Brain microvascular endothelial cell (primary cell): ENCODE data around the gene ASCC1.

Experiments
- DNase-seq: peaks from one replicate; pipeline ENCODE4 v3.0.0-alpha.2; 2020
- H3K27ac ChIP-seq: fragments of 250-450 bp; sonication (Bioruptor Pico); 2 replicates; pipeline ENCODE4 v1.5.1; 2020; ENCODE audit warnings: mild to moderate bottlenecking, moderate library complexity
- H3K27me3 ChIP-seq: fragments of 250-450 bp; sonication (Bioruptor Pico); replicated peaks from 2 replicates; pipeline ENCODE4 v1.5.1; 2020; ENCODE audit warnings: mild to moderate bottlenecking
- H3K36me3 ChIP-seq: fragments of 250-450 bp; sonication (Bioruptor Pico); replicated peaks from 2 replicates; pipeline ENCODE4 v1.5.1; 2020; ENCODE audit warnings: mild to moderate bottlenecking
- H3K4me3 ChIP-seq: 2 replicates; pipeline ENCODE4 v1.5.1; 2011; ENCODE audit warnings: low read depth, mild to moderate bottlenecking, control low read depth, low read length, moderate library complexity
- in situ Hi-C: cut with HindIII; loops from 2 replicates; pipeline ENCODE4 v1.10.0; 2017; ENCODE audit warnings: low sequenced_read_pairs, low pct_ligation_motif_present
- TF ChIP-seq, protein P1 (sequence below): IDR thresholded peaks from 2 replicates; pipeline ENCODE4 v1.5.1; 2011; ENCODE audit warnings: low read depth, mild to moderate bottlenecking, moderate library complexity, low read length, control low read depth, inconsistent platforms; ENCODE audit errors: missing control alignments

The ASCC1 gene

DNA sequence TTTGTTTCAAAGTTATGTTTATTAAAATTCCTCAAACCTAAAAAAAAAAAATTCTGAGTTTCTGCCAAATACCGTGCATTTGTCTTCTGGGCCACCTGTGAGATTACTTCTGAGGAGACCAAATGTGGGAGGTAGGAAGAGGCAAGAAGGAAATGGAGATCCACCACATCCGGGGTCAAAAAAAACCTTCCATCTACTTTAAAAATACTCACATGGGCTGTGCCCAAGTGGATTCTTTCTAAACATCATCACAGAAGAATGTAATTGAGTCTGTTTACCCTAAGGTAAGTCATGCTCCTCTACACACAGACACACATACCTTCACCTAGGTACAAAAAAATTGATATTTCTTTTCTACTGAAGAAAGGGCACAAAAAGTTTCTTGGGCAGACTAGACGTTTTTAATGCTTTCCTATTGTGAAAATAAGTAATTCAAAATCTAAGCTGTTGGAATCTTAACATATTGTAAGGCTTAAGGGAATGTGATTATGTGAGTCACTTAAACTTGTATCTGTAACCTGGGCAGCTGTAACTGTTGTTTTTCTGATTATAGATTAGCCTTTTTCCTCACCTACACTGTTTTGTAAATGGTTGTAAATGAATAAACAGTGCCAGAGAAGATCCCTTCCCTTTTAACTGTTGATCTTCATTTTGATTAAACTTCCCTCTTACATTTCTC lies 108.6 kb downstream of the ASCC1 start:
- Histone ChIP-seq H3K27me3 (no peaks in the 10 kb centered on the region), H3K27ac (no peak overlapping the region), H3K36me3 (no peaks in the 10 kb centered on the region), H3K4me3 (no peak overlapping the region)
- TF ChIP-seq, protein P1, sequence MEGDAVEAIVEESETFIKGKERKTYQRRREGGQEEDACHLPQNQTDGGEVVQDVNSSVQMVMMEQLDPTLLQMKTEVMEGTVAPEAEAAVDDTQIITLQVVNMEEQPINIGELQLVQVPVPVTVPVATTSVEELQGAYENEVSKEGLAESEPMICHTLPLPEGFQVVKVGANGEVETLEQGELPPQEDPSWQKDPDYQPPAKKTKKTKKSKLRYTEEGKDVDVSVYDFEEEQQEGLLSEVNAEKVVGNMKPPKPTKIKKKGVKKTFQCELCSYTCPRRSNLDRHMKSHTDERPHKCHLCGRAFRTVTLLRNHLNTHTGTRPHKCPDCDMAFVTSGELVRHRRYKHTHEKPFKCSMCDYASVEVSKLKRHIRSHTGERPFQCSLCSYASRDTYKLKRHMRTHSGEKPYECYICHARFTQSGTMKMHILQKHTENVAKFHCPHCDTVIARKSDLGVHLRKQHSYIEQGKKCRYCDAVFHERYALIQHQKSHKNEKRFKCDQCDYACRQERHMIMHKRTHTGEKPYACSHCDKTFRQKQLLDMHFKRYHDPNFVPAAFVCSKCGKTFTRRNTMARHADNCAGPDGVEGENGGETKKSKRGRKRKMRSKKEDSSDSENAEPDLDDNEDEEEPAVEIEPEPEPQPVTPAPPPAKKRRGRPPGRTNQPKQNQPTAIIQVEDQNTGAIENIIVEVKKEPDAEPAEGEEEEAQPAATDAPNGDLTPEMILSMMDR: no peak
- in situ Hi-C loops: no loop called here
- DNase-seq: no peak

DNA sequence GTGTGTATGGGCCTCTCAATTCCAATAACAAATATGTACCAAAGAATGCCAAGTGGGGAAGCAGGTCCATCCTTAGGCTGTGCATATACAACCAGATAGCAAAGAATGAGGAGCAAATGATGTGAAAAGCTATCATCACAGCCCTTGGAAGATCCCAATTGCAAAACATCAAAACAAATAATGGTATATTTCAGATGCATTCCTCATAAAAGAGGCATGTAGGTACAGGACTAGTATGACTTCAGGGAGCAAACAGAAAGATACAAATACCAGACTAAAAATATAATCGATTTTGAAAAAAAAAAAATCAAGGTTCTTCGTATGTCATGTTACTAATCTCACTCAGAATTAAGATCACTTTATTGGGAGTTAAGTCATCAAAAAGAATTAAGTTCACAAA lies 109.2 kb downstream of the ASCC1 start:
- Histone ChIP-seq H3K27ac (no peak overlapping the region), H3K27me3 (no peaks in the 10 kb centered on the region), H3K4me3 (no peak overlapping the region), H3K36me3 (peaks cover 3% of the 10 kb centered on the region)
- in situ Hi-C loops: no loop called here
- TF ChIP-seq, protein P1: no peak
- DNase-seq: no peak

DNA sequence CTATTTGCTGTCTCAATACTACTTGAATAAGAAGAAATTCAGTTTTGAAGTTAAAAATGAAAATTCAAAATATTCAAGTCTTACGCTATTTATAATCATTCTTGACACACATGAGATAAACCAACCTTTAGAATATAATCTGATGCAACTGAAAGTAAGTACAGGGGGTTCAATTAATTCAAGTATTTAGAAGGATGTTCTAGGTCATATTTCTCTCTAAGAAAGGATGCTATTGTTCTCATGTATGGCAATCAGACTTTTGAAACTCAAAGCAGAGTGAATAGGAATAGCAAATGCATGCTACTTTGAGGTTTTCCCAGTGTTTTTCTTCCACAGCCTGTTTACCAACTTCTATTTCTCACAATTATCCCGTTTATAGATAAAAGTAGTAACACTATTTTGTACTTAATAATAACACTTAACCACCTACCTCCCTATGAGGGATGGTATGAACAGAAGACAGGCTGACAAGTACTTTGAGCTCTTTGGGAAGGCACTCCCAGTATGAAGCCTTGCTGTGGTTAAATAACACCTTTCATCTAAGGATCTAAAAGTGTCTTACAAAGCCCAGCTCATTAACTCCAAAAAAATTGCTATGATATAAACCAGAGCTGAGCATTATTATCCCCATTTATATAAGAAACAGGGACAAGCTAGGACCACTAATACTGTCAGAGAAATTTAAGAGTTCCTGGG lies 109.8 kb downstream of the ASCC1 start:
- H3K27ac ChIP-seq: no peak overlapping the region
- TF ChIP-seq, protein P1: no peak
- in situ Hi-C loops: no loop called here
- DNase-seq: no peak
- H3K27me3 ChIP-seq: no peaks in the 10 kb centered on the region
- no peak overlapping the region for H3K4me3 ChIP-seq
- H3K36me3 ChIP-seq: peaks cover 3% of the 10 kb centered on the region

DNA sequence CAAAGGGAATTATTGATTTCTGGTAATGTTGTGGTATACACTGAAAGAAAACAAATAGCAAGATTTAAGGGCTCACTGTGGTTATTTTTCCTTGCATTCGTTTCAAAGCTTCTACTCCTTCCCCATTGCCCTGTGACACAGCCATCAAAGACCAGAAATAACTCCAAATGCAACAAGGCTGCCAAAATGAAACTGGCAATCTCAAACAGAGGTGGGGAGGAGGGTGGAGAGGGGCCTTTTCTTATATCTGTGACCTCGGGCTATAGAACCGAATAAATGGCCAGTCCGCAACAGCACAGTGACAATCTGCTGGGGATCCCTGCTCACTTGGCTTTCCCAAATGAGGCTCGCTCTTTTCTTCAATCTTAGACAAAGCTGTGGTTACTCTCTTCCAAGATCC lies 110.4 kb downstream of the ASCC1 start:
- H3K27ac ChIP-seq: no peak overlapping the region
- in situ Hi-C loops: no loop called here
- H3K27me3 ChIP-seq: no peaks in the 10 kb centered on the region
- TF ChIP-seq, protein P1: no peak
- no peak for DNase-seq
- peaks cover 3% of the 10 kb centered on the region for H3K36me3 ChIP-seq
- no peak overlapping the region for H3K4me3 ChIP-seq

DNA sequence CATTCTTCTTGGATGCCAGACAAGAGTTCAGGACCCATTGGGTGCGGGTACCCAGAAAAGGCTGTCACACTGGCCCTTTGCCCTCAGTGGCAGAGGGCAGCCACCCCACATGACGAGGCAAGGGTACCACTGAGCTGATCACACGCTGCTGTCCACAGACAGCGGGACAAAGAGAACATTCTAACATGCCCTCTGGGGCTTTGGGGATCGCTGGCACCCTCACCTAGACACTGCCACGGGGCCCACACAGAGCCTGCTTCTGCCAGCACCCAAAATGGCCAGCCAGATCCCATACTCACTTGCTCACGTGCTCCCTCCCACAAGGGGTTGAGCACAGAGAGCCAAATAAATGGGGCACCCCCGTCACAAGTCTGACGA lies 111.0 kb downstream of the ASCC1 start:
- no peak for DNase-seq

More for the DNA sequence above, 111.0 kb downstream of the ASCC1 start:
- TF ChIP-seq, protein P1: no peak
- Histone ChIP-seq H3K36me3 (peaks cover 3% of the 10 kb centered on the region), H3K27me3 (no peaks in the 10 kb centered on the region), H3K27ac (no peak overlapping the region), H3K4me3 (no peak overlapping the region)
- in situ Hi-C loops: no loop called here
